CD4-positive, alpha-beta T cell treated with Interleukin-15 for 1 hour (primary cell): ENCODE data around the gene NVL.
A peak's percentile ranks its signal among the peaks of the same experiment; 100 is the strongest.

Source experiments
- DNase-seq: peaks from one replicate; pipeline ENCODE4 v3.0.0-alpha.2; 2020

Gene NVL

GRCh38 chr1:224276771-224277487, 53.0 kb downstream of the NVL start:
- DNase-seq: no peak

GRCh38 chr1:224274970-224275626, 54.9 kb downstream of the NVL start:
- DNase-seq: no peak

GRCh38 chr1:224273641-224274040, 56.3 kb downstream of the NVL start:
- no peak for DNase-seq

- DNase-seq: no peak
These were observed 58.9 kb downstream of the NVL start for GRCh38 chr1:224271106-224271505.

- no peak for DNase-seq
These were observed 62.0 kb downstream of the NVL start for GRCh38 chr1:224267925-224268324.

GRCh38 chr1:224266915-224267856, 62.8 kb downstream of the NVL start:
- no peak for DNase-seq

GRCh38 chr1:224266105-224266914, 63.7 kb downstream of the NVL start:
- DNase-seq: no peak

GRCh38 chr1:224264321-224264720, 65.7 kb downstream of the NVL start:
- no peak for DNase-seq

- DNase-seq: no peak
These were observed 67.5 kb downstream of the NVL start for GRCh38 chr1:224262373-224263054.

- no peak for DNase-seq
These were observed 70.0 kb downstream of the NVL start for GRCh38 chr1:224259986-224260385.

GRCh38 chr1:224258351-224258750, 71.6 kb downstream of the NVL start:
- DNase-seq: no peak

- DNase-seq: no peak
These were observed 73.3 kb downstream of the NVL start for GRCh38 chr1:224256640-224257039.

- no peak for DNase-seq
These were observed 76.3 kb downstream of the NVL start for GRCh38 chr1:224253721-224254120.

- DNase-seq: no peak
These were observed 77.5 kb downstream of the NVL start for GRCh38 chr1:224252479-224252878.

- DNase-seq: no peak
These were observed 78.2 kb downstream of the NVL start for GRCh38 chr1:224251741-224252146.

- DNase-seq: peak; percentile 54
These were observed 84.8 kb downstream of the NVL start for GRCh38 chr1:224245188-224245587.

GRCh38 chr1:224238756-224239155, 91.2 kb downstream of the NVL start:
- no peak for DNase-seq

GRCh38 chr1:224238212-224238611, 91.8 kb downstream of the NVL start:
- no peak for DNase-seq

- DNase-seq: no peak
These were observed 92.7 kb downstream of the NVL start for GRCh38 chr1:224237119-224237881.

GRCh38 chr1:224235813-224236493, 94.0 kb downstream of the NVL start:
- no peak for DNase-seq

GRCh38 chr1:224234017-224234416, 96.0 kb downstream of the NVL start:
- no peak for DNase-seq
